H1 (cell line): ENCODE data around the gene OR4K1. TPM values are rescaled to one million over a fixed set of nuclear protein-coding genes. Genes with fewer than 3 reads are reported as not detected.
"Not testable (repeated sequence)": the region's sequence is repeated elsewhere in the genome, so short reads cannot be mapped to it uniquely, and the experiment has no call there.

Source experiments
- CTCF ChIA-PET: fragments of 300-600 bp; sonication (Branson Sonifier 250); formaldehyde crosslinking; loops from one replicate; lab custom pipeline; 2021; ENCODE audit not compliant: partially characterized antibody; lab: Charles Lee
- POLR2A ChIA-PET: fragments of 300-600 bp; sonication (Branson Sonifier 250); formaldehyde crosslinking; loops from one replicate; lab custom pipeline; 2021; ENCODE audit warnings: inconsistent platforms; ENCODE audit not compliant: partially characterized antibody; lab: Charles Lee
- DNase-seq, 2 experiments: peaks; one replicate each; pipeline versions ENCODE4 v3.0.0 to v3.0.0-alpha.2; 2010 to 2022; ENCODE audit warnings: low spot score in 2 of 2, low read depth in 1 of 2, mixed read lengths in 1 of 2
- FAIRE-seq: peaks from 2 replicates; lab custom pipeline; 2011; peaks lifted over from hg19 to GRCh38; lab: Jason Lieb, UNC
- H2AFZ ChIP-seq: 2 replicates; pipeline ENCODE4 v1.8.1; 2012; ENCODE audit warnings: low read length, inconsistent platforms
- H2AK5ac ChIP-seq: 2 replicates; pipeline ENCODE4 v1.6.1; 2013; ENCODE audit warnings: low read depth, low read length
- H2BK120ac ChIP-seq: replicated peaks from 2 replicates; pipeline ENCODE3; 2013; ENCODE audit warnings: low read depth, low read length, inconsistent platforms
- H2BK12ac ChIP-seq: 2 replicates; pipeline ENCODE4 v1.6.1; 2013; ENCODE audit warnings: low read depth, low read length
- H2BK15ac ChIP-seq: 2 replicates; pipeline ENCODE4 v1.6.1; 2013; ENCODE audit warnings: low read length
- H2BK20ac ChIP-seq: 2 replicates; pipeline ENCODE4 v1.6.1; 2013; ENCODE audit warnings: low read length
- H2BK5ac ChIP-seq: 2 replicates; pipeline ENCODE4 v1.6.1; 2013; ENCODE audit warnings: low read depth, low read length
- H3K14ac ChIP-seq: 2 replicates; pipeline ENCODE4 v1.6.1; 2013; ENCODE audit warnings: inconsistent platforms; ENCODE audit not compliant: insufficient read length
- H3K18ac ChIP-seq: 2 replicates; pipeline ENCODE4 v1.6.1; 2013; ENCODE audit warnings: low read length; ENCODE audit errors: extremely low read depth
- H3K23ac ChIP-seq: 2 replicates; pipeline ENCODE4 v1.6.1; 2013; ENCODE audit warnings: inconsistent platforms; ENCODE audit not compliant: insufficient read length
- H3K23me2 ChIP-seq: 2 replicates; pipeline ENCODE4 v1.6.1; 2013; ENCODE audit warnings: low read depth, low read length
- H3K27ac ChIP-seq: 2 replicates; pipeline ENCODE4 v1.6.1; 2011; ENCODE audit warnings: low read depth, low read length, inconsistent platforms
- H3K27me3 ChIP-seq, 4 experiments: replicated peaks in 1 of 4; 1 replicate in 1 of 4; 2 replicates in 3 of 4; pipeline versions ENCODE4 v1.6.1 to v1.8.1; 2011 to 2013; ENCODE audit warnings: low read length in 3 of 4, mild to moderate bottlenecking in 3 of 4, inconsistent platforms in 2 of 4, mixed read lengths in 2 of 4, moderate library complexity in 1 of 4; ENCODE audit not compliant: control insufficient read depth in 3 of 4, insufficient read depth in 3 of 4; ENCODE audit errors: extremely low read depth in 1 of 4
- H3K36me3 ChIP-seq, 4 experiments: 2 replicates each; pipeline versions ENCODE4 v1.6.1 to v1.8.1; 2011 to 2013; ENCODE audit warnings: mild to moderate bottlenecking in 4 of 4, low read length in 3 of 4, moderate library complexity in 2 of 4, control low read depth in 1 of 4, inconsistent platforms in 1 of 4; ENCODE audit not compliant: insufficient read depth in 4 of 4, control insufficient read depth in 2 of 4
- H3K4ac ChIP-seq: replicated peaks from 2 replicates; pipeline ENCODE3; 2013; ENCODE audit warnings: low read length, low read depth, mixed read lengths, inconsistent platforms; ENCODE audit not compliant: insufficient read length
- H3K4me1 ChIP-seq, 4 experiments: replicated peaks in 1 of 4; 1 replicate in 1 of 4; 2 replicates in 3 of 4; pipeline versions ENCODE4 v1.6.1 to v1.8.1; 2011 to 2013; ENCODE audit warnings: low read length in 3 of 4, inconsistent platforms in 2 of 4, mixed read lengths in 1 of 4; ENCODE audit not compliant: insufficient read depth in 4 of 4, control insufficient read depth in 3 of 4
- H3K4me2 ChIP-seq, 2 experiments: 2 replicates each; pipeline versions ENCODE4 v1.6.1 to v1.8.1; 2011 to 2013; ENCODE audit warnings: low read depth in 2 of 2, low read length in 2 of 2, control low read depth in 1 of 2, inconsistent platforms in 1 of 2, mild to moderate bottlenecking in 1 of 2; ENCODE audit not compliant: insufficient read depth in 1 of 2
- H3K4me3 ChIP-seq, 4 experiments: fragments of 200-600, 300-600 bp in 1 of 4; sonication (generic), shearing (Covaris generic), sonication (Bioruptor Twin) in 1 of 4; 2 replicates each; pipeline versions ENCODE4 v1.5.1 to v1.8.1; 2011 to 2016; ENCODE audit warnings: low read length in 4 of 4, low read depth in 3 of 4, control low read depth in 2 of 4, inconsistent platforms in 2 of 4, mild to moderate bottlenecking in 2 of 4, mixed read lengths in 1 of 4, moderate library complexity in 1 of 4; ENCODE audit not compliant: insufficient read depth in 2 of 4; ENCODE audit errors: extremely low read depth in 1 of 4
- H3K56ac ChIP-seq: replicated peaks from 2 replicates; pipeline ENCODE3; 2013; ENCODE audit warnings: low read depth, mild to moderate bottlenecking, mixed read lengths, low read length, inconsistent platforms; ENCODE audit not compliant: insufficient read length
- H3K79me1 ChIP-seq: 2 replicates; pipeline ENCODE4 v1.6.1; 2013; ENCODE audit warnings: low read depth, low read length, control low read depth
- H3K79me2 ChIP-seq, 2 experiments: 2 replicates each; pipeline versions ENCODE4 v1.6.1 to v1.8.1; 2012 to 2013; ENCODE audit warnings: low read length in 2 of 2, mild to moderate bottlenecking in 2 of 2, inconsistent platforms in 1 of 2; ENCODE audit not compliant: insufficient read depth in 2 of 2, control insufficient read depth in 1 of 2
- H3K9ac ChIP-seq, 4 experiments: replicated peaks in 1 of 4; 1 replicate in 1 of 4; 2 replicates in 3 of 4; pipeline versions ENCODE4 v1.6.1 to v1.8.1; 2011 to 2013; ENCODE audit warnings: low read depth in 3 of 4, low read length in 3 of 4, control low read depth in 2 of 4, mild to moderate bottlenecking in 2 of 4, moderate library complexity in 2 of 4, inconsistent platforms in 1 of 4; ENCODE audit errors: extremely low read depth in 1 of 4
- H3K9me3 ChIP-seq, 2 experiments: 2 replicates each; pipeline versions ENCODE4 v1.6.1 to v1.8.1; 2012 to 2013; ENCODE audit warnings: mild to moderate bottlenecking in 2 of 2, moderate library complexity in 2 of 2, control low read depth in 1 of 2, inconsistent platforms in 1 of 2, low read depth in 1 of 2, low read length in 1 of 2, mixed read lengths in 1 of 2; ENCODE audit not compliant: insufficient read depth in 2 of 2
- H4K20me1 ChIP-seq, 2 experiments: replicated peaks in 1 of 2; 2 replicates each; pipeline versions ENCODE3 to v1.8.1; 2011 to 2013; ENCODE audit warnings: inconsistent platforms in 2 of 2, low read length in 2 of 2, mild to moderate bottlenecking in 1 of 2; ENCODE audit not compliant: insufficient read depth in 2 of 2, control insufficient read depth in 1 of 2
- H4K5ac ChIP-seq: 2 replicates; pipeline ENCODE4 v1.6.1; 2013; ENCODE audit warnings: low read length, low read depth, mixed read lengths, inconsistent platforms; ENCODE audit not compliant: insufficient read length
- H4K8ac ChIP-seq: 2 replicates; pipeline ENCODE4 v1.8.0; 2013; ENCODE audit warnings: mild to moderate bottlenecking, moderate library complexity, low read length, inconsistent platforms; ENCODE audit not compliant: insufficient read depth; ENCODE audit errors: extremely low read depth
- H4K91ac ChIP-seq: replicated peaks from 2 replicates; pipeline ENCODE3; 2013; ENCODE audit warnings: low read length, mixed read lengths, inconsistent platforms; ENCODE audit not compliant: insufficient read length
- CEBPB ChIP-seq: IDR thresholded peaks from 2 replicates; pipeline ENCODE4 v1.6.1; 2012; ENCODE audit warnings: low read depth, low read length
- SIRT6 ChIP-seq: IDR thresholded peaks from one replicate; pipeline ENCODE4 v1.7.1; 2012; ENCODE audit warnings: low read length, inconsistent platforms
- SP4 ChIP-seq: IDR thresholded peaks from 2 replicates; pipeline ENCODE4 v1.6.1; 2012; ENCODE audit warnings: low read length, inconsistent platforms
- WGBS, 2 experiments: shearing (Covaris generic) in 1 of 2; methylation state at CpG; one replicate each; pipeline versions ENCODE4 v1.1.6 to v1.1.7; 2013 to 2015; ENCODE audit warnings: low lambda C conversion rate in 2 of 2, mixed read lengths in 2 of 2, inconsistent platforms in 1 of 2, low coverage in 1 of 2, missing lambda C conversion rate in 1 of 2; ENCODE audit not compliant: insufficient replicate concordance in 2 of 2, insufficient coverage in 1 of 2, insufficient read length in 1 of 2; ENCODE audit errors: extremely low coverage in 1 of 2, missing lambda C conversion rate in 1 of 2; 5-methylcytosine and 5-hydroxymethylcytosine counted together
- polyA plus RNA-seq, 7 experiments: library from polyadenylated mRNA; depleted of rRNA in 3 of 7; stranded (reverse) in 5 of 7; unstranded in 2 of 7; fragments of >200 nt in 5 of 7; fragments of 200-250 nt in 2 of 7; gene quantifications; 1 replicate in 5 of 7; 2 replicates in 1 of 7; 4 replicates in 1 of 7; pipeline versions ENCODE4 v1.2.1 to v1.2.3, GENCODE V29; 2011 to 2013; ENCODE audit warnings: missing spikeins in 2 of 7, mixed read lengths in 2 of 7
- total RNA-seq: library from RNA; stranded (reverse); fragmentation: NEBNext Ultra II Directional; extraction: Animal tissue kit (Norgen Biotek cat#: 25700); gene quantifications from 2 replicates; pipeline ENCODE4 v1.2.1, GENCODE V29; 2021

Gene OR4K1
- total and polyA plus RNA-seq, 2 of the 8 experiments (the other 6 are each of a cell fraction or from before 2014, with no cell fraction given): not detected

GRCh38 chr14:19949218-19949617, 18.5 kb downstream of the OR4K1 start:
- no peaks in the 10 kb centered on the region for H4K20me1 ChIP-seq
- H2BK20ac ChIP-seq: no peak overlapping the region
- H3K79me2 ChIP-seq: no peaks in the 10 kb centered on the region
- H3K27ac ChIP-seq: no peak overlapping the region
- H4K8ac ChIP-seq: no peak overlapping the region
- H3K36me3 ChIP-seq: no peaks in the 10 kb centered on the region
- no peak overlapping the region for H3K4me3 ChIP-seq
- no peak overlapping the region for H2BK5ac ChIP-seq
- no peak overlapping the region for H2AK5ac ChIP-seq
- no peak overlapping the region for H3K56ac ChIP-seq
- ChIA-PET POLR2A (no interaction called here), CTCF (no interaction called here)
- H3K14ac ChIP-seq: no peak overlapping the region
- no peak overlapping the region for H3K18ac ChIP-seq
- TF ChIP-seq CEBPB (no peak), SP4 (no peak), SIRT6 (no peak)
- no peak overlapping the region for H3K4ac ChIP-seq
- no peak overlapping the region for H3K9ac ChIP-seq
- no peaks in the 10 kb centered on the region for H3K79me1 ChIP-seq
- H3K9me3 ChIP-seq: peaks cover 45 to 47% of the 10 kb centered on the region in 2 experiments
- WGBS, 2 experiments: 77 to 100% methylated on average over 1 to 2 of the region's 2 CpGs
- H2AFZ ChIP-seq: no peak overlapping the region
- no peak overlapping the region for H2BK15ac ChIP-seq
- no peak overlapping the region for H3K23ac ChIP-seq
- no peak overlapping the region for H2BK12ac ChIP-seq
- no peak for DNase-seq
- no peak for FAIRE-seq
- H4K91ac ChIP-seq: no peak overlapping the region
- H3K23me2 ChIP-seq: no peaks in the 10 kb centered on the region; the same call in 1 of the 2 replicates
- H3K4me2 ChIP-seq: no peak overlapping the region
- H4K5ac ChIP-seq: no peak overlapping the region
- no peaks in the 10 kb centered on the region for H3K27me3 ChIP-seq
- H2BK120ac ChIP-seq: no peak overlapping the region
- no peaks in the 10 kb centered on the region for H3K4me1 ChIP-seq

- FAIRE-seq, H2BK5ac ChIP-seq, H2AFZ ChIP-seq, H2BK12ac ChIP-seq, H3K4me3 ChIP-seq, DNase-seq, H3K27me3 ChIP-seq, H3K18ac ChIP-seq, H4K5ac ChIP-seq, H2BK20ac ChIP-seq, H3K4ac ChIP-seq, H3K23me2 ChIP-seq, H2AK5ac ChIP-seq, H3K14ac ChIP-seq, H3K56ac ChIP-seq, H2BK15ac ChIP-seq, H3K79me1 ChIP-seq, H3K9ac ChIP-seq, H4K20me1 ChIP-seq, POLR2A ChIA-PET, H3K36me3 ChIP-seq, H4K91ac ChIP-seq, H3K4me1 ChIP-seq, H3K4me2 ChIP-seq, H3K27ac ChIP-seq, H3K23ac ChIP-seq, H2BK120ac ChIP-seq, CTCF ChIA-PET, H4K8ac ChIP-seq, H3K79me2 ChIP-seq: not testable (repeated sequence)
- H3K9me3 ChIP-seq: peaks cover 9 to 26% of the 10 kb centered on the region in 2 experiments
- 60% methylated on average over 2 of the region's 2 CpGs; no CpG with 5 or more reads in 1 of the 2 experiments for WGBS, 2 experiments
Measured at GRCh38 chr14:19969735-19970134, 39.0 kb downstream of the OR4K1 start.
